Neural crest cell (in vitro differentiated cells): ENCODE results near the gene TRAP1. TPM values are rescaled to one million over a fixed set of nuclear protein-coding genes. Genes with fewer than 3 reads are reported as not detected.
A peak's percentile ranks its signal among the peaks of the same experiment; 100 is the strongest.

Source experiments
- DNase-seq: peaks from one replicate; pipeline ENCODE4 v3.0.0; 2021; ENCODE audit warnings: low read depth, mixed read lengths, low spot score
- H3K27ac Mint-ChIP-seq: one replicate; pipeline ENCODE4 v1.8.0; 2021; ENCODE audit warnings: mild to moderate bottlenecking, mixed read lengths; ENCODE audit not compliant: unreplicated experiment
- H3K27me3 Mint-ChIP-seq: 2 replicates; pipeline ENCODE4 v1.8.0; 2021; ENCODE audit warnings: low read depth, mild to moderate bottlenecking, mixed read lengths
- H3K36me3 Mint-ChIP-seq: 2 replicates; pipeline ENCODE4 v1.8.0; 2021; ENCODE audit warnings: low read depth, mild to moderate bottlenecking, mixed read lengths
- H3K4me1 Mint-ChIP-seq: 2 replicates; pipeline ENCODE4 v1.8.0; 2021; ENCODE audit warnings: mixed read lengths
- H3K4me3 Mint-ChIP-seq: one replicate; pipeline ENCODE4 v1.8.0; 2021; ENCODE audit warnings: mild to moderate bottlenecking, mixed read lengths
- H3K9me3 Mint-ChIP-seq: 2 replicates; pipeline ENCODE4 v1.8.0; 2021; ENCODE audit warnings: mixed read lengths
- total RNA-seq: library from RNA; stranded (reverse); gene quantifications from 2 replicates; pipeline ENCODE4 v1.2.1, GENCODE V29; 2021
- TF ChIP-seq, protein P1 (sequence below): fragments of 200-600 bp; sonication (generic); conservative IDR thresholded peaks from 2 replicates; pipeline ENCODE4 v1.5.0; 2021; ENCODE audit warnings: antibody characterized with exemption, mild to moderate bottlenecking

TRAP1 gene
- total RNA-seq, 1 donor from 2014 or later: 152 TPM

DNA sequence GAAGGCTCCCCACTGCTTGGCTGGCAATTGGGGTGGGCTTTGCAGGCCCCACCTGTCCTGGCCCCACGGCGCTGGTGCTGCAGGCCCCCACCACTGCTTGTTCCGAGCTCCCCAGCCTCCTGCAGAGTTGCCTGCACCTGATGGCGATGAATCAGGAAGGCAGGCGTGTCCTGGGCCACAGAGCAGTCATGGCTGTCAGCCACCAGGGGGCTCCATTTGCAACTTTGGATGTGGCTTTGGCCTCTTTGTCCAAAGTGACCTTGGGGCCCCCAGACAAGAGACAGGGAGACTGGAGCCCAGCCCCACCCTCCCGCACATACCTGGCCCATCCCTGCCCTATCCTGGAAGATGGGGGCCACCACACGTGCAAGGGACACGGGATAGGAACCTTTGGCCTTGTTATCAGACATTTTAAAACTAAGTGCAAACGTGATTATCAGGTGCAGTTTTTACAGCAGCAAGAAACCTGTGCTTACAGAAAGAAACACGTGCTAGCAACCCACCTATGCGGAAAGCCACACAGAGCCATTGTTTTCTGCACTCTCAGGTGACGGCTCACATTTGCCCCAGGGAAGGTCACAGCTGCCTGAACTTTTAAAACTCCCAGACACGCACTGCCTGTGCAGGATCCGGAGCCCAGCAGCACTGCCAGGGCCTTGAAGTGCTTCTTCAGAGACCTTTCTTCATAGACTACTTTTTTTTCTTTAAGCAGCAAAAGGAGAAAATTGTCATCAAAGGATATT is 62.9 kb downstream of the TRAP1 start, which contains the start of gene DNASE1:
DNASE1 (plus strand) TSS at position 443 of the 743 bp plus-strand sequence. CDS start 683 bp downstream, outside the sequence.
- H3K4me3 Mint-ChIP-seq: peak within 1 kb of the TSS; percentile 19
- no peak within 1 kb of the TSS for H3K27ac Mint-ChIP-seq
- peaks cover 5% of the 10 kb centered on the region for H3K36me3 Mint-ChIP-seq
- peak; percentile 64 for DNase-seq
- no peaks in the 10 kb centered on the region for H3K9me3 Mint-ChIP-seq
- TF ChIP-seq, protein P1, sequence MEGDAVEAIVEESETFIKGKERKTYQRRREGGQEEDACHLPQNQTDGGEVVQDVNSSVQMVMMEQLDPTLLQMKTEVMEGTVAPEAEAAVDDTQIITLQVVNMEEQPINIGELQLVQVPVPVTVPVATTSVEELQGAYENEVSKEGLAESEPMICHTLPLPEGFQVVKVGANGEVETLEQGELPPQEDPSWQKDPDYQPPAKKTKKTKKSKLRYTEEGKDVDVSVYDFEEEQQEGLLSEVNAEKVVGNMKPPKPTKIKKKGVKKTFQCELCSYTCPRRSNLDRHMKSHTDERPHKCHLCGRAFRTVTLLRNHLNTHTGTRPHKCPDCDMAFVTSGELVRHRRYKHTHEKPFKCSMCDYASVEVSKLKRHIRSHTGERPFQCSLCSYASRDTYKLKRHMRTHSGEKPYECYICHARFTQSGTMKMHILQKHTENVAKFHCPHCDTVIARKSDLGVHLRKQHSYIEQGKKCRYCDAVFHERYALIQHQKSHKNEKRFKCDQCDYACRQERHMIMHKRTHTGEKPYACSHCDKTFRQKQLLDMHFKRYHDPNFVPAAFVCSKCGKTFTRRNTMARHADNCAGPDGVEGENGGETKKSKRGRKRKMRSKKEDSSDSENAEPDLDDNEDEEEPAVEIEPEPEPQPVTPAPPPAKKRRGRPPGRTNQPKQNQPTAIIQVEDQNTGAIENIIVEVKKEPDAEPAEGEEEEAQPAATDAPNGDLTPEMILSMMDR: peak; percentile 79
- no peaks in the 10 kb centered on the region for H3K27me3 Mint-ChIP-seq
- peaks cover 9% of the 10 kb centered on the region for H3K4me1 Mint-ChIP-seq

DNA sequence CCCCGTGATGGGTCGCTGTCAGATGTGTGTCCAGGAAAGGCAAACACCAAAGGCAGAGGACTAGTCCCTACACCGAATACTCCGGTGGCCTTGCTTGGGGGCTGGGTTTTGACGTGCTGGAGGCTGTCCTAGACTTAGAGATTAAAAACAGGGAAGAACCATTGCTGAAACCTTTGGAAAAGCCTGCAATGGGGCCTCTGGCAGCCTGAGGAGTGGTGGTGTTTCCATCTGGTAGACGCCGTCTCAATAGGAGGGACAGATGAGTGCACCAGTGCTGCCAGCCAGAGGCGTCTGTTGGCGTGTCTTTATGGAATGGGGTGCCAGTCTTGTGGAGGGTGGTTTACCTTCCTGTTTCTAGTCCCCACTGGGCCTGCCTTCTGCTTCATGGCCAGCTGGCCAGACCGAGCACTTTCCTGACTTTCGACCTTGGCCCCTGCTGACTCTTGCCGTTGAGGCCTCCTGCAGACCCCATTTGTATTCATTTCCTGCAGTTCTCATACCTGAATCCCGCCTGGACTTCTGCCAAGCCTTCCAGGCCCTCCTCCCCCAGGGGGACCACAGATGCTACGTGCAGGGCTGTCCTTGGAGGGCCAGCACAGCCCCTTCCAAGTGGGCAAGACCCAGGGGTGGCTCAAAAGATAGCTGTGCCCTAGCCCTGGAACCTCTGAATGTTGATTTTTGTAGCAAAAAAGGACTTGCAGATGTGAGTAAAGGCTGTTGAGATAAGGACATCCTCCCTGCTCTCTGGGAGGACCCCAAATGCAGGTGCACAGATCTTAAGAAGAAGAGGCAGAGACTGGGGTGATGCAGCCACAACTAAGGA is 64.7 kb downstream of the TRAP1 start:
- Mint-ChIP-seq H3K27ac (no peak overlapping the region), H3K27me3 (no peaks in the 10 kb centered on the region), H3K9me3 (no peaks in the 10 kb centered on the region)

DNA sequence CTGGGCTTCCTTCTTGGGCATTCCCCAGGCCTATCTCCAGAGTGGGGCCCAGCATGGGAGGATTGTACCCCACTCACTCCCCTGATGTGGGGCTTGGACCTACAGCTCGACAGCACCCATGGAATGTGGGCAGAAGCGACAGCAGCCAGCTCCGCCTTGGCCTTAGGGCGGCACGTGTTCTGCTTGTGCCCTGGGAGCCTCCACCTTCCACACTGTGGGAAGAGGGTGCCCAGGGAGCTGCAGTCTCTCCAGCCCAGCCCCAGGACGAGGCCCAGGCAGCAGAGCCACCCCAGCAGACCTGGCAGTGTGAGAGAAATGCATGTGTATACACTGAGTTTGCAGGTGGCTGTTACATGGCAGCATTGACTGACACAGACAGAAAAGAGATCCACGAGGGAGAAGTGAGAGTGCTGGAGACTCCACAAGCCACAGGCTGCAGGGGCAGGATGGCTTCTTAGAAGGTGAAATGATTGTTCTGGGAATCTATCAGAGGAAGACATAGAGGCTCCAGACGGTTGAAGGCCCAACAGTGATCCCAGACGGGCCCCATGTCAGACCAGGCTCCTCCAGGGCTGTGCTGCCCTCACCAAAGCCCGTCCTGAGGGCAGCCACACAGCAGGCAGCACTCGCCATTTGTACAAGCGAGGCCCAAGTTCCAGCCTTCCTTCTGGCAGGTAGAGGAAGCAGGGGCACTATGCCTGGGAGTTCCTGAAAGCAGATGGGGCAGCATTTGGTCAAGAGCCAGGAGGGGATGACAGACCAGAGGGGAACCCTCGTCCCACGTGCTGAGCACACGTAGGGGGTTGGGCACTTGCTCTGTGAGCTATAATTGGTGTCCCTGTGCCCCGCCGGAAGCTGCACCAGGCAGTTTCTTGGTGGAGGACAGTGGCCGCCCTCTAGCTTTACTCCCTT is 65.6 kb downstream of the TRAP1 start:
- peaks cover 9% of the 10 kb centered on the region for H3K4me1 Mint-ChIP-seq
- no peak overlapping the region for H3K4me3 Mint-ChIP-seq
- peaks cover 2% of the 10 kb centered on the region for H3K36me3 Mint-ChIP-seq
- DNase-seq: no peak
- H3K27ac Mint-ChIP-seq: no peak overlapping the region
- H3K27me3 Mint-ChIP-seq: no peaks in the 10 kb centered on the region
- TF ChIP-seq, protein P1: no peak
- H3K9me3 Mint-ChIP-seq: no peaks in the 10 kb centered on the region

More for the DNA sequence above, 64.7 kb downstream of the TRAP1 start:
- Mint-ChIP-seq H3K4me3 (no peak overlapping the region), H3K4me1 (peaks cover 9% of the 10 kb centered on the region), H3K36me3 (peaks cover 5% of the 10 kb centered on the region)
- no peak for DNase-seq
- TF ChIP-seq, protein P1: no peak

DNA sequence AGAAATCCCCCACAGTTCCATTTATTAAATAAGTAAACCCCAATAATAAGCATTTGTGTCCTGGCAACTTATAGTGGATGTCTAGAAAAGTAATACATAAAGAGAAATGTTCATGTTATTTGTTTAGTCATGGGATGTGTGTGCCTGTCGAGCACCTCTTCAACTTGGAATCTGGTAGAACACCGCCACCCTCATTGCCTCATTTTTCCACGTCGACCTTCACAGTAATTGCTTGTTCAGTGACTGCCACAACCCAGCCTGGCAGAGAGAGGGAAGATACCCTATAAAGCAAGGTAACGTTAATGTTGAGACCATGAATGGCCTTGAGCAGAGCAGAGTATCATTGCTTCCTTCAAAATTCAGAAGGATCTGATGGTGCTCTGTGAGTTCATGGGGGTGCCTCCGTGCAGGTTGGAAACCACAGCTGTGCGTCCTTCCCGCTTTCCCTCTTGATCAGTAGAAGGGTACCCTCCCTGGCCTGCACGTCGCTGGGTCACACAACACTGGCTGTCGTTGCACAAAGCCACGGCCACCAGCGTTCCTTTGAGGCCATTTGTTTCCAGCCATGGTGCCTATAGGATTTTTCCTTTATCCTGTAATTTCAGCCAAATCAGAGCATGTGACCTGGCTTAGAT is 66.6 kb downstream of the TRAP1 start:
- Mint-ChIP-seq H3K9me3 (no peaks in the 10 kb centered on the region), H3K27ac (no peak overlapping the region), H3K4me3 (no peak overlapping the region), H3K4me1 (peaks cover 18% of the 10 kb centered on the region), H3K36me3 (peaks cover 5% of the 10 kb centered on the region), H3K27me3 (no peaks in the 10 kb centered on the region)
- TF ChIP-seq, protein P1: no peak
- no peak for DNase-seq
